Ovary (tissue), 9 donors: ENCODE data around the gene SLC25A42. TPM values are rescaled to one million over a fixed set of nuclear protein-coding genes. Genes with fewer than 3 reads are reported as not detected.

ENCODE experiments used
- DNase-seq, 5 donors: peaks; one replicate each; pipeline ENCODE4 v3.0.0-alpha.2; 2019 to 2020
- H3K27ac ChIP-seq, 2 donors: fragments of 200-600 bp; one replicate each; pipeline versions ENCODE4 v1.5.1 to v1.8.0; 2019 to 2022
- H3K27me3 ChIP-seq: fragments of 200-600 bp; one replicate; pipeline ENCODE4 v1.8.0; 2022
- H3K36me3 ChIP-seq: fragments of 200-600 bp; sonication (generic); one replicate; pipeline ENCODE4 v1.5.1; 2019
- H3K4me1 ChIP-seq: one replicate; pipeline ENCODE4 v1.8.1; 2013; ENCODE audit warnings: mild to moderate bottlenecking, moderate library complexity; ENCODE audit not compliant: insufficient read depth
- H3K4me3 ChIP-seq: fragments of 200-600 bp; sonication (generic); one replicate; pipeline ENCODE4 v1.5.1; 2017
- H3K9me3 ChIP-seq, 2 donors: fragments of 200-600 bp in 1 of 2; sonication (generic) in 1 of 2; one replicate each; pipeline versions ENCODE4 v1.5.1 to v1.8.1; 2013 to 2019; ENCODE audit warnings: mild to moderate bottlenecking in 1 of 2, moderate library complexity in 1 of 2
- CTCF ChIP-seq, 3 donors: fragments of 450-650 bp in 2 of 3; fragments of 200-600 bp in 1 of 3; IDR thresholded peaks; one replicate each; pipeline versions ENCODE4 v1.5.1 to v1.8.0; 2016 to 2022; ENCODE audit warnings: antibody characterized with exemption in 3 of 3, mild to moderate bottlenecking in 1 of 3
- EP300 ChIP-seq: sonication (generic); formaldehyde crosslinking; IDR thresholded peaks from one replicate; pipeline ENCODE4 v1.6.1; 2017; ENCODE audit warnings: antibody characterized with exemption
- POLR2A ChIP-seq: fragments of 450-650 bp; IDR thresholded peaks from one replicate; pipeline ENCODE4 v1.6.1; 2017; ENCODE audit warnings: antibody characterized with exemption, mild to moderate bottlenecking, moderate library complexity
- WGBS, 3 donors: extraction: QIAGEN DNeasy Blood & Tissue Kit in 1 of 3; methylation state at CpG; one replicate each; pipeline versions ENCODE4 v1.1.5 to v1.1.7; 2013 to 2017; 5-methylcytosine and 5-hydroxymethylcytosine counted together
- intact Hi-C, 4 donors: fragments of 100-400 bp; cut with DNase I; formaldehyde crosslinking; loops; one replicate each; pipeline versions ENCODE4 v1.11.0 to v1.15.1; 2022 to 2023
- polyA plus RNA-seq, 2 donors: library from polyadenylated mRNA; stranded (reverse); fragments of 200-250 nt in 1 of 2; fragments of 350-450 nt in 1 of 2; fragmentation: Illumina TruSeq in 1 of 2; extraction: RNeasy Lipid Tissue Mini Kit (QIAGEN cat#74804) in 1 of 2; gene quantifications; one replicate each; pipeline ENCODE4 v1.2.3, GENCODE V29; 2013 to 2014
- total RNA-seq, 7 donors: library from RNA; depleted of rRNA in 2 of 7; stranded (reverse); fragments of >200 nt in 2 of 7; fragmentation: NEBNext Ultra II Directional in 3 of 7; extraction: Animal tissue kit (Norgen Biotek cat#: 25700) in 3 of 7; gene quantifications; one replicate each; pipeline versions ENCODE4 v1.1.0 to v1.2.4, GENCODE V29; 2016 to 2023
- donor health status: DM: no; HTN: no; CAD: no; lungs with moderate emphysema.
- donor health status: DM: no; HTN: no; CAD: no.
- donor health status: Bipolar disorder and iron deficiency.
- donor health status: DM: yes; HTN: yes; CAD: no.
- donor health status: DM: no; HTN: no; CAD: no.
- donor health status: DM: yes; HTN: yes; CAD: no.

Gene SLC25A42
- total and polyA plus RNA-seq, 9 donors, result 6.5 to 34.3 (median 21.1) TPM

GRCh38 chr19:19067276-19068072 is 3.7 kb downstream of the SLC25A42 start:
- intact Hi-C loops, result no loop called here
- H3K4me3 ChIP-seq, result no peak overlapping the region
- H3K27me3 ChIP-seq, result no peaks in the 10 kb centered on the region
- no peak for TF ChIP-seq CTCF (IDR thresholded peaks at IDR 0.05)
- H3K36me3 ChIP-seq, result no peaks in the 10 kb centered on the region
- no peak for DNase-seq
- H3K9me3 ChIP-seq, result no peaks in the 10 kb centered on the region
- H3K4me1 ChIP-seq, result peaks cover 3% of the 10 kb centered on the region
- WGBS, 3 donors, result 87 to 88% (median 88%) methylated on average over 11 of the region's 11 CpGs
- no peak overlapping the region for H3K27ac ChIP-seq

GRCh38 chr19:19068659-19069654 is 5.2 kb downstream of the SLC25A42 start:
- DNase-seq, result no peak
- no peak overlapping the region for H3K4me3 ChIP-seq
- H3K27me3 ChIP-seq, result no peaks in the 10 kb centered on the region
- H3K4me1 ChIP-seq, result peaks cover 3% of the 10 kb centered on the region
- H3K36me3 ChIP-seq, result no peaks in the 10 kb centered on the region
- no peak for TF ChIP-seq POLR2A
- no peak for TF ChIP-seq EP300
- no peak for TF ChIP-seq CTCF (IDR thresholded peaks at IDR 0.05)
- intact Hi-C loops, result no loop called here
- no peaks in the 10 kb centered on the region for H3K9me3 ChIP-seq
- 70 to 72% (median 71%) methylated on average over 11 of the region's 11 CpGs for WGBS, 3 donors
- no peak overlapping the region for H3K27ac ChIP-seq

- WGBS, 3 donors, result 93 to 96% (median 96%) methylated on average over 8 of the region's 8 CpGs
- TF ChIP-seq POLR2A, result no peak
- no peak for TF ChIP-seq CTCF (IDR thresholded peaks at IDR 0.05)
- TF ChIP-seq EP300, result no peak
- intact Hi-C loops, result no loop called here
Observed at GRCh38 chr19:19071897-19072296, 8.1 kb downstream of the SLC25A42 start.

GRCh38 chr19:19074196-19074882 is 10.5 kb downstream of the SLC25A42 start:
- no peak overlapping the region for H3K4me3 ChIP-seq
- 66 to 76% (median 68%) methylated on average over 13 of the region's 13 CpGs for WGBS, 3 donors

More at GRCh38 chr19:19071897-19072296, 8.1 kb downstream of the SLC25A42 start:
- H3K9me3 ChIP-seq, result no peaks in the 10 kb centered on the region
- no peak overlapping the region for H3K4me3 ChIP-seq
- no peaks in the 10 kb centered on the region for H3K36me3 ChIP-seq
- no peaks in the 10 kb centered on the region for H3K27me3 ChIP-seq
- H3K27ac ChIP-seq, result no peak overlapping the region
- no peak for DNase-seq
- no peaks in the 10 kb centered on the region for H3K4me1 ChIP-seq

More at GRCh38 chr19:19074196-19074882, 10.5 kb downstream of the SLC25A42 start:
- TF ChIP-seq POLR2A (no peak), CTCF (IDR thresholded peaks at IDR 0.05) (no peak), EP300 (no peak)
- no peak overlapping the region for H3K27ac ChIP-seq
- H3K27me3 ChIP-seq, result no peaks in the 10 kb centered on the region
- H3K36me3 ChIP-seq, result no peaks in the 10 kb centered on the region
- no peaks in the 10 kb centered on the region for H3K9me3 ChIP-seq
- H3K4me1 ChIP-seq, result no peaks in the 10 kb centered on the region
- no peak for DNase-seq
- intact Hi-C loops, result no loop called here
